B cell (primary cell): Measurements from ENCODE around the gene BEGAIN. TPM values are rescaled to one million over a fixed set of nuclear protein-coding genes. Genes with fewer than 3 reads are reported as not detected.

ENCODE experiments used
- ATAC-seq: fragments of 200-7000 bp; cut with Tn5 transposase; one replicate; pipeline ENCODE4 v1.10.0; 2021; ENCODE audit warnings: low read depth, mild to moderate bottlenecking, moderate number of reproducible peaks, moderate library complexity
- CTCF ChIA-PET: fragments of 350-600 bp; sonication (Branson Sonifier 250); formaldehyde crosslinking; loops from one replicate; lab custom pipeline; 2021; ENCODE audit warnings: antibody characterized with exemption, inconsistent platforms; lab: Charles Lee
- POLR2A ChIA-PET: fragments of 350-600 bp; sonication (Branson Sonifier 250); formaldehyde crosslinking; loops from one replicate; lab custom pipeline; 2021; ENCODE audit warnings: antibody characterized with exemption; lab: Charles Lee
- DNase-seq: peaks from one replicate; pipeline ENCODE4 v3.0.0; 2013
- H2AFZ ChIP-seq: 2 replicates; pipeline ENCODE4 v1.6.1; 2012; ENCODE audit warnings: mild to moderate bottlenecking, low read depth, low read length; ENCODE audit not compliant: insufficient read depth, poor library complexity, severe bottlenecking
- H3K27ac ChIP-seq, 2 donors: 1 replicate in 1 of 2; 2 replicates in 1 of 2; pipeline ENCODE4 v1.5.1; 2012 to 2013; ENCODE audit warnings: low read length in 2 of 2, mild to moderate bottlenecking in 2 of 2, moderate library complexity in 1 of 2
- H3K27me3 ChIP-seq, 4 experiments: fragments of 200-600 bp in 1 of 4; sonication (generic) in 1 of 4; replicated peaks in 1 of 4; 1 replicate in 2 of 4; 2 replicates in 2 of 4; pipeline versions ENCODE4 v1.6.1 to v1.7.0; 2013 to 2016; ENCODE audit warnings: low read length in 3 of 4, mild to moderate bottlenecking in 2 of 4, mixed read lengths in 1 of 4, moderate library complexity in 1 of 4; ENCODE audit not compliant: insufficient read depth in 4 of 4, control insufficient read depth in 3 of 4; ENCODE audit errors: control extremely low read depth in 1 of 4
- H3K36me3 ChIP-seq, 2 experiments: replicated peaks in 1 of 2; 1 replicate in 1 of 2; 2 replicates in 1 of 2; pipeline versions ENCODE4 v1.6.1 to v1.7.1; 2013; ENCODE audit warnings: low read length in 1 of 2; ENCODE audit not compliant: insufficient read depth in 2 of 2, control insufficient read depth in 1 of 2; ENCODE audit errors: control extremely low read depth in 1 of 2, extremely low read depth in 1 of 2
- H3K4me1 ChIP-seq, 2 donors: fragments of 200-600 bp in 1 of 2; sonication (generic) in 1 of 2; 1 replicate in 1 of 2; 2 replicates in 1 of 2; pipeline versions ENCODE4 v1.5.1 to v1.6.1; 2013 to 2017; ENCODE audit warnings: low read length in 2 of 2; ENCODE audit not compliant: control insufficient read depth in 2 of 2, insufficient read depth in 2 of 2
- H3K4me2 ChIP-seq: replicated peaks from 2 replicates; pipeline ENCODE3; 2012; ENCODE audit warnings: mild to moderate bottlenecking, low read depth, low read length; ENCODE audit not compliant: poor library complexity, severe bottlenecking
- H3K4me3 ChIP-seq, 5 experiments: fragments of 200-600 bp in 1 of 5; sonication (generic) in 1 of 5; 1 replicate in 3 of 5; 2 replicates in 2 of 5; pipeline versions ENCODE4 v1.5.1 to v1.7.0; 2011 to 2016; ENCODE audit warnings: low read length in 4 of 5, mild to moderate bottlenecking in 4 of 5, low read depth in 2 of 5, control low read depth in 1 of 5, moderate library complexity in 1 of 5; ENCODE audit not compliant: insufficient read depth in 1 of 5; ENCODE audit errors: control extremely low read depth in 1 of 5, extremely low read depth in 1 of 5
- H3K79me2 ChIP-seq: fragments of 200-600 bp; sonication (generic); one replicate; pipeline ENCODE4 v1.6.0; 2016; ENCODE audit warnings: low read length; ENCODE audit not compliant: control insufficient read depth, insufficient read depth
- H3K9ac ChIP-seq: fragments of 200-600 bp; sonication (generic); 2 replicates; pipeline ENCODE4 v1.6.1; 2017; ENCODE audit warnings: mild to moderate bottlenecking, low read length, moderate library complexity
- H3K9me3 ChIP-seq, 3 donors: one replicate each; pipeline versions ENCODE4 v1.6.1 to v1.7.1; 2013; ENCODE audit warnings: low read length in 2 of 3; ENCODE audit not compliant: control insufficient read depth in 2 of 3, insufficient read depth in 1 of 3; ENCODE audit errors: control extremely low read depth in 1 of 3
- H4K20me1 ChIP-seq: 2 replicates; pipeline ENCODE4 v1.6.0; 2012; ENCODE audit warnings: mild to moderate bottlenecking, low read length; ENCODE audit not compliant: insufficient read depth, control insufficient read depth, poor library complexity, severe bottlenecking
- H3K27ac Mint-ChIP-seq: one replicate; pipeline ENCODE4 v1.8.0; 2021; ENCODE audit warnings: mixed read lengths
- H3K27me3 Mint-ChIP-seq: one replicate; pipeline ENCODE4 v1.8.0; 2021; ENCODE audit warnings: mixed read lengths
- H3K4me1 Mint-ChIP-seq: one replicate; pipeline ENCODE4 v1.8.0; 2021; ENCODE audit warnings: mixed read lengths
- H3K4me3 Mint-ChIP-seq: one replicate; pipeline ENCODE4 v1.8.0; 2021; ENCODE audit warnings: mixed read lengths
- H3K9me3 Mint-ChIP-seq: one replicate; pipeline ENCODE4 v1.8.0; 2022; ENCODE audit warnings: mixed read lengths; ENCODE audit not compliant: insufficient read depth
- CTCF ChIP-seq: fragments of 200-600 bp; IDR thresholded peaks from one replicate; pipeline ENCODE4 v1.8.0; 2022; ENCODE audit warnings: antibody characterized with exemption, mild to moderate bottlenecking
- EZH2 ChIP-seq: IDR thresholded peaks from 2 replicates; pipeline ENCODE4 v1.6.1; 2012; ENCODE audit warnings: borderline replicate concordance, low read depth, mild to moderate bottlenecking, moderate library complexity, low read length; ENCODE audit not compliant: insufficient read depth, poor library complexity, severe bottlenecking
- WGBS: methylation state at CpG from one replicate; pipeline ENCODE4 v1.1.5; 2013; ENCODE audit warnings: missing lambda C conversion rate; ENCODE audit not compliant: insufficient coverage; 5-methylcytosine and 5-hydroxymethylcytosine counted together
- intact Hi-C: fragments of 100-400 bp; cut with micrococcal nuclease; formaldehyde crosslinking; loops from one replicate; pipeline ENCODE4 v1.10.0; 2022
- polyA plus RNA-seq: library from polyadenylated mRNA; depleted of rRNA; stranded (reverse); fragments of >200 nt; gene quantifications from 2 replicates; pipeline ENCODE4 v1.2.3, GENCODE V29; 2012
- total RNA-seq, 2 donors: library from RNA; stranded (reverse); fragments of 120-200 nt in 1 of 2; gene quantifications; 1 replicate in 1 of 2; 2 replicates in 1 of 2; pipeline versions ENCODE4 v1.2.3 to v1.2.4, GENCODE V29; 2013 to 2022

BEGAIN gene
- total and polyA plus RNA-seq, 2 donors (not counting 1 experiment from before 2014, with no cell fraction given): 4.9 TPM; not detected in 1

- WGBS: 92% methylated on average over 12 of the region's 12 CpGs
- no peaks in the 10 kb centered on the region for H3K79me2 ChIP-seq
- Mint-ChIP-seq H3K9me3 (peaks cover 5% of the 10 kb centered on the region), H3K4me1 (no peaks in the 10 kb centered on the region), H3K27me3 (peaks cover 16% of the 10 kb centered on the region), H3K4me3 (no peak overlapping the region), H3K27ac (no peak overlapping the region)
- H3K4me3 ChIP-seq: no peak overlapping the region
- DNase-seq (no peak), ATAC-seq (no peak)
- CTCF ChIA-PET: no interaction called here
- intact Hi-C loops: no loop called here
- no peak overlapping the region for H3K4me2 ChIP-seq
- no peaks in the 10 kb centered on the region for H3K9me3 ChIP-seq
- H3K27ac ChIP-seq: no peak overlapping the region
- peaks cover 0 to 7% (median 0%) of the 10 kb centered on the region in 4 experiments for H3K27me3 ChIP-seq
- TF ChIP-seq CTCF: no peak
- no peak for TF ChIP-seq EZH2
- H3K9ac ChIP-seq: no peak overlapping the region
- no peaks in the 10 kb centered on the region for H4K20me1 ChIP-seq
- no peaks in the 10 kb centered on the region for H3K4me1 ChIP-seq
- no peaks in the 10 kb centered on the region for H3K36me3 ChIP-seq
- POLR2A ChIA-PET: no interaction called here
- H2AFZ ChIP-seq: no peak overlapping the region
These were observed 41.0 kb upstream of the BEGAIN start for GRCh38 chr14:100628225-100628624.

GRCh38 chr14:100626614-100627013 lies 39.4 kb upstream of the BEGAIN start:
- Histone ChIP-seq H3K36me3 (no peaks in the 10 kb centered on the region), H3K79me2 (no peaks in the 10 kb centered on the region), H3K4me1 (no peaks in the 10 kb centered on the region), H2AFZ (no peak overlapping the region), H3K4me2 (no peak overlapping the region), H3K9me3 (peaks cover 0 to 6% (median 0%) of the 10 kb centered on the region in 3 donors), H3K27ac (no peak overlapping the region), H3K9ac (no peak overlapping the region), H3K27me3 (peaks cover 0 to 11% (median 0%) of the 10 kb centered on the region in 4 experiments), H4K20me1 (no peaks in the 10 kb centered on the region), H3K4me3 (no peak overlapping the region)
- DNase-seq (no peak), ATAC-seq (no peak)
- no CpG with 5 or more reads among the region's 1 CpG for WGBS
- intact Hi-C loops: no loop called here
- POLR2A ChIA-PET: no interaction called here
- Mint-ChIP-seq H3K9me3 (peaks cover 5% of the 10 kb centered on the region), H3K4me3 (no peak overlapping the region), H3K27ac (no peak overlapping the region), H3K27me3 (peaks cover 16% of the 10 kb centered on the region), H3K4me1 (no peaks in the 10 kb centered on the region)
- CTCF ChIA-PET: no interaction called here
- no peak for TF ChIP-seq CTCF
- TF ChIP-seq EZH2: no peak
